Osteoblast (primary cell): ENCODE results near the gene WBP1L. TPM values are rescaled to one million over a fixed set of nuclear protein-coding genes. Genes with fewer than 3 reads are reported as not detected.

Experiments used
- DNase-seq: peaks from one replicate; pipeline ENCODE4 v3.0.0; 2011; ENCODE audit warnings: low spot score, mixed read lengths; ENCODE audit not compliant: insufficient read length; ENCODE audit errors: missing footprints
- H2AFZ ChIP-seq: 2 replicates; pipeline ENCODE4 v1.6.0; 2011; ENCODE audit warnings: mild to moderate bottlenecking, low read length
- H3K27ac ChIP-seq: 2 replicates; pipeline ENCODE4 v1.5.1; 2011; ENCODE audit warnings: mild to moderate bottlenecking, low read depth, low read length, moderate library complexity
- H3K27me3 ChIP-seq: 2 replicates; pipeline ENCODE4 v1.6.0; 2012; ENCODE audit warnings: mild to moderate bottlenecking, control low read depth, inconsistent platforms, low read length, moderate library complexity; ENCODE audit not compliant: insufficient read depth
- H3K36me3 ChIP-seq: 2 replicates; pipeline ENCODE4 v1.5.1; 2011; ENCODE audit warnings: mild to moderate bottlenecking, low read length, control low read depth, moderate library complexity; ENCODE audit not compliant: insufficient read depth
- H3K4me1 ChIP-seq: 2 replicates; pipeline ENCODE4 v1.5.1; 2011; ENCODE audit warnings: mild to moderate bottlenecking, low read length, control low read depth, moderate library complexity; ENCODE audit not compliant: insufficient read depth
- H3K4me2 ChIP-seq: 2 replicates; pipeline ENCODE4 v1.6.0; 2011; ENCODE audit warnings: mild to moderate bottlenecking, low read length; ENCODE audit not compliant: insufficient read depth
- H3K4me3 ChIP-seq: fragments of 200-600 bp; sonication (generic); 3 replicates; pipeline ENCODE4 v1.5.1; 2012; ENCODE audit warnings: mild to moderate bottlenecking, low read length, inconsistent platforms; ENCODE audit not compliant: insufficient read depth
- H3K79me2 ChIP-seq: 2 replicates; pipeline ENCODE4 v1.6.0; 2012; ENCODE audit warnings: mild to moderate bottlenecking, low read length, control low read depth, inconsistent platforms; ENCODE audit not compliant: insufficient read depth
- H3K9me3 ChIP-seq: 2 replicates; pipeline ENCODE4 v1.5.1; 2011; ENCODE audit warnings: low read depth, low read length, control low read depth
- H4K20me1 ChIP-seq: 2 replicates; pipeline ENCODE4 v1.6.0; 2012; ENCODE audit warnings: mild to moderate bottlenecking, low read length, control low read depth; ENCODE audit not compliant: insufficient read depth
- total RNA-seq: library from RNA; depleted of rRNA; stranded (reverse); fragments of >200 nt; gene quantifications from 2 replicates; pipeline ENCODE4 v1.2.3, GENCODE V29; 2012
- TF ChIP-seq, protein P1 (sequence below): IDR thresholded peaks from 2 replicates; pipeline ENCODE4 v1.5.1; 2011; ENCODE audit warnings: mild to moderate bottlenecking, low read depth, low read length, moderate library complexity; ENCODE audit errors: extremely low read depth

Gene WBP1L
- total RNA-seq, 1 donor = 76.4 TPM

- Histone ChIP-seq H3K27ac (peak overlapping the region; percentile 42), H2AFZ (no peak overlapping the region), H3K4me1 (peaks cover 35% of the 10 kb centered on the region), H3K79me2 (peaks cover 34% of the 10 kb centered on the region), H3K9me3 (peaks cover 2% of the 10 kb centered on the region), H3K27me3 (no peaks in the 10 kb centered on the region), H3K4me2 (no peak overlapping the region), H3K4me3 (no peak overlapping the region), H3K36me3 (peaks cover 29% of the 10 kb centered on the region), H4K20me1 (peaks cover 5% of the 10 kb centered on the region)
- TF ChIP-seq, protein P1, sequence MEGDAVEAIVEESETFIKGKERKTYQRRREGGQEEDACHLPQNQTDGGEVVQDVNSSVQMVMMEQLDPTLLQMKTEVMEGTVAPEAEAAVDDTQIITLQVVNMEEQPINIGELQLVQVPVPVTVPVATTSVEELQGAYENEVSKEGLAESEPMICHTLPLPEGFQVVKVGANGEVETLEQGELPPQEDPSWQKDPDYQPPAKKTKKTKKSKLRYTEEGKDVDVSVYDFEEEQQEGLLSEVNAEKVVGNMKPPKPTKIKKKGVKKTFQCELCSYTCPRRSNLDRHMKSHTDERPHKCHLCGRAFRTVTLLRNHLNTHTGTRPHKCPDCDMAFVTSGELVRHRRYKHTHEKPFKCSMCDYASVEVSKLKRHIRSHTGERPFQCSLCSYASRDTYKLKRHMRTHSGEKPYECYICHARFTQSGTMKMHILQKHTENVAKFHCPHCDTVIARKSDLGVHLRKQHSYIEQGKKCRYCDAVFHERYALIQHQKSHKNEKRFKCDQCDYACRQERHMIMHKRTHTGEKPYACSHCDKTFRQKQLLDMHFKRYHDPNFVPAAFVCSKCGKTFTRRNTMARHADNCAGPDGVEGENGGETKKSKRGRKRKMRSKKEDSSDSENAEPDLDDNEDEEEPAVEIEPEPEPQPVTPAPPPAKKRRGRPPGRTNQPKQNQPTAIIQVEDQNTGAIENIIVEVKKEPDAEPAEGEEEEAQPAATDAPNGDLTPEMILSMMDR = no peak
- no peak for DNase-seq
These were observed 60.8 kb downstream of the WBP1L start for GRCh38 chr10:102804382-102805055.

- H3K4me3 ChIP-seq = no peak overlapping the region
- peaks cover 2% of the 10 kb centered on the region for H3K9me3 ChIP-seq
- H3K27me3 ChIP-seq = no peaks in the 10 kb centered on the region
- H3K4me2 ChIP-seq = no peak overlapping the region
- H3K36me3 ChIP-seq = peaks cover 41% of the 10 kb centered on the region
- H3K79me2 ChIP-seq = peaks cover 30% of the 10 kb centered on the region
- no peak overlapping the region for H3K27ac ChIP-seq
- TF ChIP-seq, protein P1 = no peak
- no peak overlapping the region for H2AFZ ChIP-seq
- no peak for DNase-seq
- peaks cover 7% of the 10 kb centered on the region for H4K20me1 ChIP-seq
- peaks cover 6% of the 10 kb centered on the region for H3K4me1 ChIP-seq
These were observed 64.6 kb downstream of the WBP1L start for GRCh38 chr10:102808380-102808779.

GRCh38 chr10:102811346-102811745, 67.6 kb downstream of the WBP1L start:
- Histone ChIP-seq H4K20me1 (peaks cover 7% of the 10 kb centered on the region), H2AFZ (no peak overlapping the region), H3K36me3 (peaks cover 46% of the 10 kb centered on the region), H3K4me3 (no peak overlapping the region), H3K4me2 (no peak overlapping the region), H3K79me2 (peaks cover 16% of the 10 kb centered on the region), H3K9me3 (no peaks in the 10 kb centered on the region), H3K27me3 (no peaks in the 10 kb centered on the region), H3K4me1 (peaks cover 28% of the 10 kb centered on the region), H3K27ac (no peak overlapping the region)
- DNase-seq = no peak
- TF ChIP-seq, protein P1 = no peak

DNA sequence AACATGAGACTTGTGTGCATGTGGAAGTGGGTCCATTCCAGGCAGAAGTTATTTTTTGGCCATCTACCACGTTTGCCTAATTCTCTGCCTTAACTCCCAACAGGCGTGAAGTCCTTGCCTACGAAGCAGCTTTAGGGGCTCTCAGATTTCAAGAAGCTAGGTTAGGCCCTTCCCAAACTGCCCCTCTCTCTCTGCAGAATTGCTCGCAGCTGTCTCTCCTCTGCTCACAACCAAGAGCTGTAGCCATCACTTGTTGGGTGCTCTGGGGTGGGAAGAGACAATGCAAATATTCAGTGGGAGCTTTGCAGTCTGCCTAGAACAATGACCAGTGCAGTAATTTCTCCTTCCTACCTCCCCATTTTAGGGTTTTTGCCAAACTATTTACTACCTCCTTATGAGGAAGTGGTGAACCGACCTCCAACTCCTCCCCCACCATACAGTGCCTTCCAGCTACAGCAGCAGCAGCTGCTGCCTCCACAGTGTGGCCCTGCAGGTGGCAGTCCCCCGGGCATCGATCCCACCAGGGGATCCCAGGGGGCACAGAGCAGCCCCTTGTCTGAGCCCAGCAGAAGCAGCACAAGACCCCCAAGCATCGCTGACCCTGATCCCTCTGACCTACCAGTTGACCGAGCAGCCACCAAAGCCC, 68.6 kb downstream of the WBP1L start:
- H3K9me3 ChIP-seq = no peaks in the 10 kb centered on the region
- H3K27me3 ChIP-seq = no peaks in the 10 kb centered on the region
- peaks cover 7% of the 10 kb centered on the region for H4K20me1 ChIP-seq
- H2AFZ ChIP-seq = no peak overlapping the region
- no peak overlapping the region for H3K27ac ChIP-seq
- TF ChIP-seq, protein P1 = no peak
- no peak overlapping the region for H3K4me3 ChIP-seq
- H3K4me1 ChIP-seq = peaks cover 31% of the 10 kb centered on the region
- H3K79me2 ChIP-seq = peaks cover 12% of the 10 kb centered on the region
- no peak for DNase-seq
- H3K4me2 ChIP-seq = no peak overlapping the region
- peaks cover 46% of the 10 kb centered on the region for H3K36me3 ChIP-seq
